Measurements from ENCODE around the gene ZNF532. TPM values are rescaled to one million over a fixed set of nuclear protein-coding genes. Genes with fewer than 3 reads are reported as not detected.

ZNF532 gene
- polyA plus RNA-seq, 1 donor (not counting 4 experiments of a cell fraction or from before 2014, with no cell fraction given) = 31.5 TPM

GRCh38 chr18:58901783-58902182 lies 37.1 kb downstream of the ZNF532 start:
- no peaks in the 10 kb centered on the region for H3K79me2 ChIP-seq (ENCODE audit: control insufficient read depth, insufficient read depth, low read length)
- H3K27me3 ChIP-seq (ENCODE audit: control insufficient read depth, extremely low read depth, insufficient read depth, low read length) = no peaks in the 10 kb centered on the region
- no peaks in the 10 kb centered on the region for H3K9me3 ChIP-seq (ENCODE audit: control insufficient read depth, low read depth, low read length)
- TF ChIP-seq CTCF (optimal IDR thresholded peaks at IDR 0.05 in 1 of 3, IDR thresholded peaks at IDR 0.05 in 1 of 3, conservative IDR thresholded peaks at IDR 0.05 in 1 of 3; ENCODE audit: extremely low read depth in 1 of 3, insufficient read depth in 2 of 3, low read length in 3 of 3) (no peak), EZH2 (IDR thresholded peaks at IDR 0.05; ENCODE audit: low read length) (no peak)
- H3K9me1 ChIP-seq (ENCODE audit: control insufficient read depth, extremely low read depth, insufficient read depth, low read length) = no peaks in the 10 kb centered on the region
- no peak for DNase-seq (ENCODE audit: low read depth, low spot score)
- no peaks in the 10 kb centered on the region for H4K20me1 ChIP-seq (ENCODE audit: control insufficient read depth, extremely low read depth, insufficient read depth, low read length)
- dilution Hi-C loops (cut with MboI; ENCODE audit: extremely low pct_ligation_motif_present, low sequenced_read_pairs) = no loop called here
- H3K27ac ChIP-seq (ENCODE audit: control insufficient read depth, insufficient read depth, low read length) = no peak overlapping the region
- no peak for FAIRE-seq
- H2AFZ ChIP-seq (ENCODE audit: control insufficient read depth, low read length) = no peak overlapping the region
- H3K9ac ChIP-seq (ENCODE audit: control insufficient read depth, extremely low read depth, insufficient read depth, low read length) = no peak overlapping the region
- H3K4me2 ChIP-seq (ENCODE audit: control insufficient read depth, extremely low read depth, insufficient read depth, low read depth, low read length) = no peak overlapping the region
- peaks cover 4 to 7% of the 10 kb centered on the region in 2 experiments for H3K36me3 ChIP-seq (ENCODE audit: control insufficient read depth in 2 of 2, extremely low read depth in 1 of 2, insufficient read depth in 2 of 2, low read length in 2 of 2)
- no peak overlapping the region for H3K4me3 ChIP-seq (ENCODE audit: control insufficient read depth in 2 of 3, extremely low read depth in 1 of 3, insufficient read depth in 2 of 3, low read depth in 1 of 3, low read length in 3 of 3)
- no peaks in the 10 kb centered on the region for H3K4me1 ChIP-seq (ENCODE audit: control insufficient read depth, extremely low read depth, insufficient read depth, low read length)

- FAIRE-seq (no peak), DNase-seq (ENCODE audit: low read depth, low spot score) (no peak)
- H3K9ac ChIP-seq (ENCODE audit: control insufficient read depth, extremely low read depth, insufficient read depth, low read length) = no peak overlapping the region
- no peaks in the 10 kb centered on the region for H3K9me1 ChIP-seq (ENCODE audit: control insufficient read depth, extremely low read depth, insufficient read depth, low read length)
- H3K4me3 ChIP-seq (ENCODE audit: control insufficient read depth in 2 of 3, extremely low read depth in 1 of 3, insufficient read depth in 2 of 3, low read depth in 1 of 3, low read length in 3 of 3) = no peak overlapping the region
- H3K27ac ChIP-seq (ENCODE audit: control insufficient read depth, insufficient read depth, low read length) = no peak overlapping the region
- TF ChIP-seq EZH2 (IDR thresholded peaks at IDR 0.05; ENCODE audit: low read length) (no peak), CTCF (optimal IDR thresholded peaks at IDR 0.05 in 1 of 3, IDR thresholded peaks at IDR 0.05 in 1 of 3, conservative IDR thresholded peaks at IDR 0.05 in 1 of 3; ENCODE audit: extremely low read depth in 1 of 3, insufficient read depth in 2 of 3, low read length in 3 of 3) (no peak)
- no peak overlapping the region for H2AFZ ChIP-seq (ENCODE audit: control insufficient read depth, low read length)
- no peaks in the 10 kb centered on the region for H3K9me3 ChIP-seq (ENCODE audit: control insufficient read depth, low read depth, low read length)
- no peaks in the 10 kb centered on the region for H3K27me3 ChIP-seq (ENCODE audit: control insufficient read depth, extremely low read depth, insufficient read depth, low read length)
- H3K4me1 ChIP-seq (ENCODE audit: control insufficient read depth, extremely low read depth, insufficient read depth, low read length) = no peaks in the 10 kb centered on the region
- H3K4me2 ChIP-seq (ENCODE audit: control insufficient read depth, extremely low read depth, insufficient read depth, low read depth, low read length) = no peak overlapping the region
- no peaks in the 10 kb centered on the region for H4K20me1 ChIP-seq (ENCODE audit: control insufficient read depth, extremely low read depth, insufficient read depth, low read length)
- dilution Hi-C loops (cut with MboI; ENCODE audit: extremely low pct_ligation_motif_present, low sequenced_read_pairs) = no loop called here
- peaks cover 5 to 7% of the 10 kb centered on the region in 2 experiments for H3K36me3 ChIP-seq (ENCODE audit: control insufficient read depth in 2 of 2, extremely low read depth in 1 of 2, insufficient read depth in 2 of 2, low read length in 2 of 2)
- no peaks in the 10 kb centered on the region for H3K79me2 ChIP-seq (ENCODE audit: control insufficient read depth, insufficient read depth, low read length)
Measured at GRCh38 chr18:58902961-58903360, 38.3 kb downstream of the ZNF532 start.

Data from keratinocyte (primary cell).